WERI-Rb-1 (cell line): ENCODE results near the gene WWOX.

Source experiments
- DNase-seq: peaks from one replicate; pipeline ENCODE4 v3.0.0-alpha.2; 2020
- H3K27ac ChIP-seq: fragments of 250-450 bp; sonication (Bioruptor Pico); 2 replicates; pipeline ENCODE4 v1.5.1; 2020; ENCODE audit warnings: mild to moderate bottlenecking, moderate library complexity
- H3K27me3 ChIP-seq: fragments of 250-450 bp; sonication (Bioruptor Pico); 2 replicates; pipeline ENCODE4 v1.5.1; 2021; ENCODE audit warnings: mild to moderate bottlenecking, low read depth, moderate library complexity; ENCODE audit not compliant: insufficient read depth, severe bottlenecking
- H3K36me3 ChIP-seq: fragments of 250-450 bp; sonication (Bioruptor Pico); 2 replicates; pipeline ENCODE4 v1.5.1; 2020; ENCODE audit warnings: mild to moderate bottlenecking, moderate library complexity
- H3K4me3 ChIP-seq: 2 replicates; pipeline ENCODE4 v1.5.1; 2011; ENCODE audit warnings: low read depth, mild to moderate bottlenecking, control low read depth, low read length
- H3K9me3 ChIP-seq: fragments of 250-450 bp; sonication (Bioruptor Pico); 2 replicates; pipeline ENCODE4 v1.5.1; 2021; ENCODE audit warnings: mild to moderate bottlenecking, moderate library complexity; ENCODE audit not compliant: severe bottlenecking
- TF ChIP-seq, protein P1 (sequence below): IDR thresholded peaks from 2 replicates; pipeline ENCODE4 v1.5.1; 2011; ENCODE audit warnings: low read depth, mild to moderate bottlenecking, control low read depth, inconsistent platforms, low read length

The WWOX gene

DNA sequence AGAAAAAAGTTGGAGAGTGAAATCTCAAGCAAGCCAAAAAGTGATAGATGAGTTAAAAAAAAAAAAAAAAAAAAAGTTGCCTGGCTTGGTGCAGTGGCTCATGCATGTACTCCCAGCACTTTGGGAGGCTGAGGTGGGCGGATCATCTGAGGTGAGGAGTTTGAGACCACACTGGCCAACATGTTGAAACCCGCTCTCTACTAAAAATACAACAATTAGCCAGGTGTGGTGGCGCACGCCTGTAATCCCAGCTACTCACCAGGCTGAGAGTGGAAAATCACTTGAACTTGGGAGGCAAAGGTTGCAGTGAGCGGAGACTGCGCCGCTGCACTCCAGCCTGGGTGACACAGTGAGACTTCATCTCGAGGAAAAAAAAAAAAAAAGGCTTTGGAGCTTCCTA lies 668.8 kb downstream of the WWOX start:
- H3K9me3 ChIP-seq: no peaks in the 10 kb centered on the region
- TF ChIP-seq, protein P1, sequence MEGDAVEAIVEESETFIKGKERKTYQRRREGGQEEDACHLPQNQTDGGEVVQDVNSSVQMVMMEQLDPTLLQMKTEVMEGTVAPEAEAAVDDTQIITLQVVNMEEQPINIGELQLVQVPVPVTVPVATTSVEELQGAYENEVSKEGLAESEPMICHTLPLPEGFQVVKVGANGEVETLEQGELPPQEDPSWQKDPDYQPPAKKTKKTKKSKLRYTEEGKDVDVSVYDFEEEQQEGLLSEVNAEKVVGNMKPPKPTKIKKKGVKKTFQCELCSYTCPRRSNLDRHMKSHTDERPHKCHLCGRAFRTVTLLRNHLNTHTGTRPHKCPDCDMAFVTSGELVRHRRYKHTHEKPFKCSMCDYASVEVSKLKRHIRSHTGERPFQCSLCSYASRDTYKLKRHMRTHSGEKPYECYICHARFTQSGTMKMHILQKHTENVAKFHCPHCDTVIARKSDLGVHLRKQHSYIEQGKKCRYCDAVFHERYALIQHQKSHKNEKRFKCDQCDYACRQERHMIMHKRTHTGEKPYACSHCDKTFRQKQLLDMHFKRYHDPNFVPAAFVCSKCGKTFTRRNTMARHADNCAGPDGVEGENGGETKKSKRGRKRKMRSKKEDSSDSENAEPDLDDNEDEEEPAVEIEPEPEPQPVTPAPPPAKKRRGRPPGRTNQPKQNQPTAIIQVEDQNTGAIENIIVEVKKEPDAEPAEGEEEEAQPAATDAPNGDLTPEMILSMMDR: no peak
- DNase-seq: no peak

DNA sequence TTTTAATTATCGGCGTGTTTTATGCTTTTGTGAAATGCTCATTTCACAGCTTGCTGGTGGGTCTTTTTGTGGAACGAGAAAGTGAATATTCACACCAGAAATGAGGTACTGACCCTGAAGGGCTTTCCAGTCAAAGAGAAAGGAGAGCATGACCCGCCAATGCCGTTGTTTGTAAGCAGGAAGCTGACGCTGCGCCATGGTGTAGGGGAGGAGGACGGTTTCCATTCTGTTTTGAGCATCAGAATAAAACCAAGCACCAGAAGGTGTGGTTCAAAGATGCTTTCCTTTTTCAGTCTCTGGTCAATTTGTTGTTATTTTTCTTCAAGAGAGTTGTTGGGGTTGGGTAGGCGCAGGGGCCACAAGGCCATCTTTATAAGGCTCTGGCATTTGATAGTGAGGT lies 669.3 kb downstream of the WWOX start:
- no peaks in the 10 kb centered on the region for H3K27me3 ChIP-seq
- H3K36me3 ChIP-seq: no peaks in the 10 kb centered on the region
- DNase-seq: no peak
- no peak overlapping the region for H3K27ac ChIP-seq
- no peak overlapping the region for H3K4me3 ChIP-seq
- TF ChIP-seq, protein P1: no peak
- H3K9me3 ChIP-seq: no peaks in the 10 kb centered on the region

More for the DNA sequence above, 668.8 kb downstream of the WWOX start:
- Histone ChIP-seq H3K27me3 (no peaks in the 10 kb centered on the region), H3K36me3 (no peaks in the 10 kb centered on the region), H3K4me3 (no peak overlapping the region), H3K27ac (no peak overlapping the region)

DNA sequence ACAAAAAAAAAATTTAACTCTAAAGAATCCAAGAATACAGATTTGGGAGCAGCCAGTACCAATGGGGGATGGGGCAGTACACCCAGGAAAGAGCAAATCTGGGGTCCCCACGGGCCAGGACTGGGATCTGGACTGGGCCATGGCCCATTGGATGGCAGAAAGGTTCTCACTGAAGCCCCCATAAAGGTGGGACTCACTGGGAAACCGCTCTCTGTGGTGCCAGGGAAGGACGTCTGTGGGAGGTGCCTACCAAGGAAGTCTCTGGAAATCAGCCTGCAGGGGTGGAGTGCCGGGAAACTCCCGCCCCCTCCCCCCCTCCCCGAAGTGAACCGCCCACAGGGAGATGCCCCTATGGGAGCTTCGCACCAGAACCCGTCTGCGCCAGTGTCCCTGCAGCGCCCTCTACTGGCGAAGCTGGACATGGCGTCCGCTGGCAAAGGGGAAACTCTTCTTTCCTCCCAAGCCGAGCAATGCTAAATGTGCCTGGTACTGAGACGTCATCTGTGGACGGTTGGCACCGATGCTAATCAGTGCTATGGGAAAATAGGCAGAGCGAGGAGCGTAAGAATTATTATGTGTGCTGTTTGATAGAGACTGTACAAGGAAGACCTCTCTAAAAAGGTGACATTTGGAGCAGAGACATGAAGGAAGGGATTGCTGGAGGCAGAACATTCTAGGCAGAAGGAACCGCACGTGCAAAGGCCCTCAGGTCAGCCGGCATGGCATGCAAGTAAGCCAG lies 671.1 kb downstream of the WWOX start:
- DNase-seq: peak; percentile 84
- TF ChIP-seq, protein P1: peak; percentile 91
- no peak overlapping the region for H3K4me3 ChIP-seq
- no peaks in the 10 kb centered on the region for H3K36me3 ChIP-seq
- H3K9me3 ChIP-seq: no peaks in the 10 kb centered on the region
- no peak overlapping the region for H3K27ac ChIP-seq
- no peaks in the 10 kb centered on the region for H3K27me3 ChIP-seq

GRCh38 chr16:78773291-78773702 lies 673.8 kb downstream of the WWOX start:
- Histone ChIP-seq H3K9me3 (no peaks in the 10 kb centered on the region), H3K4me3 (no peak overlapping the region), H3K36me3 (no peaks in the 10 kb centered on the region), H3K27me3 (no peaks in the 10 kb centered on the region), H3K27ac (no peak overlapping the region)
- TF ChIP-seq, protein P1: no peak
- DNase-seq: no peak

DNA sequence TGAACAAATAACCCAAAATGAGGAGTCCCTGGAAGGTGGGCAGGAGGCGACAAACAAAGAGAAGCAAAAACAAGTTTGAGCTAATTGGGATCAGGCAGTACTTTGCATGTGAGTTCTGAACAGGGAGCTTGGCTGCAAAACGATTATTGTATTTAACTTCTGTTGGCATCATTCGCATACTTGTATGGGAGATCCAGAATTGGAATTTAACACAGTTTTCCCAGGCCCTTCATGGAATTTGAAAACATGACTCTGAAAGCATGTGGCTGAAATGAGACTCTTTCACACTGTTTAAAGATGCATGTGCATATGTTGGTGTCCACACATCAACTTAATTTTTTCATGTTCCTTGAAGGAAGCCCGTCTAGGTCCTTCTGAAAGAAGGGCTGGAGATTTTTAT lies 674.3 kb downstream of the WWOX start:
- DNase-seq: no peak
- H3K27me3 ChIP-seq: no peaks in the 10 kb centered on the region

More for the DNA sequence above, 674.3 kb downstream of the WWOX start:
- Histone ChIP-seq H3K36me3 (no peaks in the 10 kb centered on the region), H3K4me3 (no peak overlapping the region), H3K9me3 (no peaks in the 10 kb centered on the region), H3K27ac (no peak overlapping the region)
- TF ChIP-seq, protein P1: no peak
